ENCODE data around the gene PRR14. TPM values are rescaled to one million over a fixed set of nuclear protein-coding genes. Genes with fewer than 3 reads are reported as not detected.

PRR14 gene
- total and polyA plus RNA-seq, 2 of the 8 experiments (the other 6 are each of a cell fraction or from before 2014, with no cell fraction given) = 3.6 to 16.1 TPM

DNA sequence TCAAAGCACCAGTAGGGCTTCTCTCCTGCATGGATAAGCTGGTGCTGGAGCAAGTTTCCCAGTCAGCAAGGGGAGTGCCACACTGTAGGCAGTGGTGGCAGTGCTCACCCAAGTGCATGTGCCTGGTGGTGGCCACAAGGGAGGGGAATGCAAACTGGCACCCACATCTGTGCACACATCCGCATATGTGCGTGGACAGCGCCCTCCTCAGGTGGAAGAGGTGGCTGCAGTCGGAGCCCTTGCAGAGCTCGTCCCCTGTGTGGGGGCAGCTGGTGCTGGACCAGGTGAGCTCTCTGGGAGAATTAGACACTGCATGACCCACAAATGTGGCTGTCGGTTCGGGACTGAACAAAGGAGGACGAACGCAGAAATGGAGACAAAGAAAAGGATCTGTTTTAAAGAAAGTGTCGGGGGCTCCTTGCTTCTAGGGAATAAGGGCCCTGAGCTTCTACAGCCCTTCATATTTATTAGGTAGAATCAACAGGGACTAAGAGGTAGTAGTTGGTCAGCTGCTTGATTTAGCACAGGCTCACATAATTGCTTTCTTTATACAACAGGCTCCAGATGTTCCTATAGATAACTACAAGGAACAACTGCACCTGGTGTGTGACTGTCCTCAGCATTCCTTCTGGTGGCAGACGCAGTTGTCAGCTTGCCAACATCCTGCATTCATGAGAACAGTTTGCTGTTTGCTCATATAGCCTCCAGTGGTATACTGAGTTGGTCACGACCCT lies 35.2 kb upstream of the PRR14 start:
- no peak overlapping the region for H2BK120ac ChIP-seq (replicated peaks; ENCODE audit: low read depth, low read length)
- H3K27me3 ChIP-seq (replicated peaks in 1 of 4; ENCODE audit: control insufficient read depth in 3 of 4, extremely low read depth in 1 of 4, insufficient read depth in 3 of 4, low read length in 3 of 4) = no peaks in the 10 kb centered on the region; a peak in 2 of 7 replicates
- no peaks in the 10 kb centered on the region for H3K36me3 ChIP-seq (ENCODE audit: control insufficient read depth in 2 of 4, insufficient read depth in 4 of 4, low read length in 3 of 4)
- no peaks in the 10 kb centered on the region for H4K20me1 ChIP-seq (replicated peaks in 1 of 2; ENCODE audit: control insufficient read depth in 1 of 2, insufficient read depth in 2 of 2, low read length in 2 of 2)
- H4K8ac ChIP-seq (ENCODE audit: extremely low read depth, insufficient read depth, low read length) = no peak overlapping the region
- H3K14ac ChIP-seq (ENCODE audit: insufficient read length) = no peak overlapping the region
- POLR2A ChIA-PET (ENCODE audit: partially characterized antibody) = interaction anchor here (0.7 to 1.2 kb wide), 13 partner anchors 10 to 519 kb away, joined by 3 to 4 read pairs (median 3); partner anchors contain the start of genes ZNF688 and ZNF747
- no peak overlapping the region for H3K4me3 ChIP-seq (ENCODE audit: extremely low read depth in 1 of 4, insufficient read depth in 2 of 4, low read depth in 3 of 4, low read length in 4 of 4)
- peak; percentile 82 to 100 for DNase-seq (ENCODE audit: low read depth in 1 of 2, low spot score in 2 of 2)
- no peak overlapping the region for H3K9ac ChIP-seq (replicated peaks in 1 of 4; ENCODE audit: extremely low read depth in 1 of 4, low read depth in 3 of 4, low read length in 3 of 4)
- no peak overlapping the region for H4K5ac ChIP-seq (ENCODE audit: insufficient read length, low read depth, low read length)
- H3K4me1 ChIP-seq (replicated peaks in 1 of 4; ENCODE audit: control insufficient read depth in 3 of 4, insufficient read depth in 4 of 4, low read length in 3 of 4) = peaks cover 0 to 3% (median under 1%) of the 10 kb centered on the region in 4 experiments; a peak in 1 of 7 replicates
- no peak overlapping the region for H2AFZ ChIP-seq (ENCODE audit: low read length)
- FAIRE-seq = no peak
- no peaks in the 10 kb centered on the region for H3K79me2 ChIP-seq (ENCODE audit: control insufficient read depth in 1 of 2, insufficient read depth in 2 of 2, low read length in 2 of 2)
- H4K91ac ChIP-seq (replicated peaks; ENCODE audit: insufficient read length, low read length) = no peak overlapping the region
- no peaks in the 10 kb centered on the region for H3K9me3 ChIP-seq (ENCODE audit: insufficient read depth in 2 of 2, low read depth in 1 of 2, low read length in 1 of 2)
- WGBS, 2 experiments (ENCODE audit: extremely low coverage in 1 of 2, insufficient coverage in 1 of 2, insufficient read length in 1 of 2, insufficient replicate concordance in 2 of 2, low coverage in 1 of 2, low lambda C conversion rate in 2 of 2, missing lambda C conversion rate in 1 of 2) = 27% methylated on average over 12 of the region's 12 CpGs; no CpG with 5 or more reads in 1 of the 2 experiments
- no peak overlapping the region for H2BK20ac ChIP-seq (ENCODE audit: low read length)
- H3K18ac ChIP-seq (ENCODE audit: extremely low read depth, low read length) = no peak overlapping the region; the same call in 1 of the 2 replicates
- H2BK12ac ChIP-seq (ENCODE audit: low read depth, low read length) = peak overlapping the region; percentile 85; the same call in 1 of the 2 replicates
- no peaks in the 10 kb centered on the region for H3K79me1 ChIP-seq (ENCODE audit: low read depth, low read length)
- CTCF ChIA-PET (ENCODE audit: partially characterized antibody) = interaction anchor here (0.6 to 4.6 kb wide), 75 partner anchors 8 to 292 kb away, joined by 3 to 74 read pairs (median 4); partner anchors contain the start of genes DCTPP1, PRR14, SEPHS2 and ZNF48
- H2AK5ac ChIP-seq (ENCODE audit: low read depth, low read length) = no peak overlapping the region
- peak overlapping the region; percentile 90 for H2BK15ac ChIP-seq (ENCODE audit: low read length)
- no peaks in the 10 kb centered on the region for H3K23me2 ChIP-seq (ENCODE audit: low read depth, low read length)
- H3K23ac ChIP-seq (ENCODE audit: insufficient read length) = no peak overlapping the region
- H3K4me2 ChIP-seq (ENCODE audit: insufficient read depth in 1 of 2, low read depth in 2 of 2, low read length in 2 of 2) = no peak overlapping the region
- H3K27ac ChIP-seq (ENCODE audit: low read depth, low read length) = no peak overlapping the region
- H2BK5ac ChIP-seq (ENCODE audit: low read depth, low read length) = no peak overlapping the region
- no peak overlapping the region for H3K56ac ChIP-seq (replicated peaks; ENCODE audit: insufficient read length, low read depth, low read length)
- no peak overlapping the region for H3K4ac ChIP-seq (replicated peaks; ENCODE audit: insufficient read length, low read depth, low read length)
- peak; percentile 82 for TF ChIP-seq CTBP2 (IDR thresholded peaks at IDR 0.05; ENCODE audit: borderline replicate concordance, insufficient read depth, insufficient read length, low read length)
- peak; percentile 89 for TF ChIP-seq TEAD4 (IDR thresholded peaks at IDR 0.05; ENCODE audit: low read depth, low read length)
- TF ChIP-seq, protein P1, sequence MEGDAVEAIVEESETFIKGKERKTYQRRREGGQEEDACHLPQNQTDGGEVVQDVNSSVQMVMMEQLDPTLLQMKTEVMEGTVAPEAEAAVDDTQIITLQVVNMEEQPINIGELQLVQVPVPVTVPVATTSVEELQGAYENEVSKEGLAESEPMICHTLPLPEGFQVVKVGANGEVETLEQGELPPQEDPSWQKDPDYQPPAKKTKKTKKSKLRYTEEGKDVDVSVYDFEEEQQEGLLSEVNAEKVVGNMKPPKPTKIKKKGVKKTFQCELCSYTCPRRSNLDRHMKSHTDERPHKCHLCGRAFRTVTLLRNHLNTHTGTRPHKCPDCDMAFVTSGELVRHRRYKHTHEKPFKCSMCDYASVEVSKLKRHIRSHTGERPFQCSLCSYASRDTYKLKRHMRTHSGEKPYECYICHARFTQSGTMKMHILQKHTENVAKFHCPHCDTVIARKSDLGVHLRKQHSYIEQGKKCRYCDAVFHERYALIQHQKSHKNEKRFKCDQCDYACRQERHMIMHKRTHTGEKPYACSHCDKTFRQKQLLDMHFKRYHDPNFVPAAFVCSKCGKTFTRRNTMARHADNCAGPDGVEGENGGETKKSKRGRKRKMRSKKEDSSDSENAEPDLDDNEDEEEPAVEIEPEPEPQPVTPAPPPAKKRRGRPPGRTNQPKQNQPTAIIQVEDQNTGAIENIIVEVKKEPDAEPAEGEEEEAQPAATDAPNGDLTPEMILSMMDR (IDR thresholded peaks at IDR 0.05; ENCODE audit: control extremely low read depth in 1 of 3, insufficient read depth in 1 of 3, low read depth in 1 of 3, low read length in 3 of 3) = peak; percentile 99 to 100 (median 100)
- no peak for TF ChIP-seq MAFK (IDR thresholded peaks at IDR 0.05; ENCODE audit: low read depth, low read length)
- TF ChIP-seq, protein P2, sequence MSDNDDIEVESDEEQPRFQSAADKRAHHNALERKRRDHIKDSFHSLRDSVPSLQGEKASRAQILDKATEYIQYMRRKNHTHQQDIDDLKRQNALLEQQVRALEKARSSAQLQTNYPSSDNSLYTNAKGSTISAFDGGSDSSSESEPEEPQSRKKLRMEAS (IDR thresholded peaks at IDR 0.05) = peak; percentile 88

All from H1 (cell line).